IMR-90 (cell line): ENCODE measurements around the gene ERBB4. TPM values are rescaled to one million over a fixed set of nuclear protein-coding genes. Genes with fewer than 3 reads are reported as not detected.

ENCODE experiments used
- ATAC-seq: fragments of 200-7000 bp; cut with Tn5 transposase; 2 replicates; pipeline ENCODE4 v1.9.1; 2020; ENCODE audit warnings: low read depth, mild to moderate bottlenecking, moderate library complexity
- BruUV-seq: library from RNA; stranded (reverse); fragments of 400-500 nt; replicated peaks from 2 replicates; lab custom pipeline; 2021; lab: Mats Ljungman, UMichigan
- CTCF ChIA-PET: fragments of 300-600 bp; formaldehyde crosslinking; extraction: SDS; loops from one replicate; lab custom pipeline; 2021; ENCODE audit warnings: antibody characterized with exemption; lab: Yijun Ruan, JAX
- POLR2A ChIA-PET: fragments of 300-600 bp; sonication (Branson Sonifier 250); formaldehyde crosslinking; loops from one replicate; lab custom pipeline; 2022; ENCODE audit warnings: antibody characterized with exemption; ENCODE audit not compliant: unreplicated experiment; lab: Charles Lee
- DNase-seq: peaks from one replicate; pipeline ENCODE4 v3.0.0; 2013
- H2AFZ ChIP-seq: replicated peaks from 2 replicates; pipeline ENCODE3; 2013; ENCODE audit warnings: low read length, mild to moderate bottlenecking; ENCODE audit not compliant: poor library complexity
- H2AK5ac ChIP-seq: 2 replicates; pipeline ENCODE4 v1.6.1; 2013; ENCODE audit warnings: low read depth, low read length, inconsistent platforms
- H2AK9ac ChIP-seq: replicated peaks from 2 replicates; pipeline ENCODE3; 2013; ENCODE audit warnings: mild to moderate bottlenecking, low read depth, low read length, moderate library complexity; ENCODE audit not compliant: poor library complexity
- H2BK120ac ChIP-seq: 2 replicates; pipeline ENCODE4 v1.6.1; 2013; ENCODE audit warnings: low read depth, low read length, inconsistent platforms
- H2BK15ac ChIP-seq: 3 replicates; pipeline ENCODE4 v1.6.1; 2013; ENCODE audit warnings: low read depth, low read length, inconsistent platforms
- H2BK20ac ChIP-seq: 2 replicates; pipeline ENCODE4 v1.6.1; 2013; ENCODE audit warnings: low read depth, mild to moderate bottlenecking, inconsistent platforms, low read length, moderate library complexity
- H2BK5ac ChIP-seq: 2 replicates; pipeline ENCODE4 v1.6.1; 2013; ENCODE audit warnings: mild to moderate bottlenecking, low read depth, low read length, inconsistent platforms; ENCODE audit not compliant: poor library complexity, severe bottlenecking
- H3K14ac ChIP-seq: replicated peaks from 2 replicates; pipeline ENCODE4 v1.6.1; 2013; ENCODE audit warnings: low read depth, low read length, inconsistent platforms
- H3K18ac ChIP-seq: 2 replicates; pipeline ENCODE4 v1.6.1; 2013; ENCODE audit warnings: low read depth, low read length, control low read depth
- H3K23ac ChIP-seq: 2 replicates; pipeline ENCODE4 v1.6.1; 2013; ENCODE audit warnings: low read depth, low read length, inconsistent platforms
- H3K27ac ChIP-seq: 2 replicates; pipeline ENCODE4 v1.5.1; 2013; ENCODE audit warnings: mild to moderate bottlenecking, control low read depth, low read length; ENCODE audit not compliant: insufficient read depth
- H3K27me3 ChIP-seq: 2 replicates; pipeline ENCODE4 v1.6.1; 2013; ENCODE audit warnings: low read length; ENCODE audit not compliant: control insufficient read depth, insufficient read depth
- H3K36me3 ChIP-seq: 2 replicates; pipeline ENCODE4 v1.6.1; 2013; ENCODE audit warnings: low read length, mixed read lengths; ENCODE audit not compliant: control insufficient read depth, insufficient read depth
- H3K4ac ChIP-seq: 2 replicates; pipeline ENCODE4 v1.6.1; 2013; ENCODE audit warnings: low read depth, low read length, inconsistent platforms
- H3K4me1 ChIP-seq: 2 replicates; pipeline ENCODE4 v1.6.1; 2013; ENCODE audit warnings: low read length, mixed read lengths; ENCODE audit not compliant: control insufficient read depth, insufficient read depth
- H3K4me2 ChIP-seq: 2 replicates; pipeline ENCODE4 v1.6.1; 2013; ENCODE audit warnings: low read depth, mild to moderate bottlenecking, control low read depth, low read length, moderate library complexity
- H3K4me3 ChIP-seq: 2 replicates; pipeline ENCODE4 v1.5.1; 2013; ENCODE audit warnings: low read depth, mild to moderate bottlenecking, control low read depth, low read length, moderate library complexity; ENCODE audit not compliant: insufficient read depth
- H3K56ac ChIP-seq: 2 replicates; pipeline ENCODE4 v1.6.1; 2013; ENCODE audit warnings: low read length, inconsistent platforms; ENCODE audit not compliant: insufficient read depth; ENCODE audit errors: extremely low read depth
- H3K79me1 ChIP-seq, 2 experiments: 2 replicates each; pipeline ENCODE4 v1.6.1; 2013; ENCODE audit warnings: low read length in 2 of 2, inconsistent platforms in 1 of 2, low read depth in 1 of 2
- H3K9ac ChIP-seq: 2 replicates; pipeline ENCODE4 v1.6.1; 2013; ENCODE audit warnings: low read depth, low read length, control low read depth
- H3K9me1 ChIP-seq: 2 replicates; pipeline ENCODE4 v1.6.1; 2013; ENCODE audit warnings: low read length, inconsistent platforms; ENCODE audit not compliant: insufficient read depth
- H3K9me3 ChIP-seq: 2 replicates; pipeline ENCODE4 v1.6.1; 2013; ENCODE audit warnings: low read length; ENCODE audit not compliant: control insufficient read depth, insufficient read depth
- H4K20me1 ChIP-seq: 2 replicates; pipeline ENCODE4 v1.6.1; 2013; ENCODE audit warnings: low read length, inconsistent platforms; ENCODE audit not compliant: insufficient read depth
- H4K5ac ChIP-seq: 2 replicates; pipeline ENCODE4 v1.6.1; 2013; ENCODE audit warnings: mild to moderate bottlenecking, low read depth, low read length, control low read depth
- H4K8ac ChIP-seq, 2 experiments: 2 replicates each; pipeline ENCODE4 v1.6.1; 2013; ENCODE audit warnings: low read depth in 2 of 2, low read length in 2 of 2, control low read depth in 1 of 2, inconsistent platforms in 1 of 2
- H4K91ac ChIP-seq: 2 replicates; pipeline ENCODE4 v1.6.1; 2013; ENCODE audit warnings: low read depth, low read length, inconsistent platforms; ENCODE audit not compliant: insufficient read depth
- CEBPB ChIP-seq: IDR thresholded peaks from 2 replicates; pipeline ENCODE4 v1.6.1; 2012; ENCODE audit warnings: low read depth, low read length, improper control_type of control experiment
- RCOR1 ChIP-seq: IDR thresholded peaks from 2 replicates; pipeline ENCODE4 v1.6.1; 2012; ENCODE audit warnings: mild to moderate bottlenecking, low read length, improper control_type of control experiment; ENCODE audit not compliant: insufficient replicate concordance
- SMC3 ChIP-seq: fragments of 150-350 bp; IDR thresholded peaks from 2 replicates; pipeline ENCODE4 v1.6.1; 2016; ENCODE audit warnings: low read depth, mild to moderate bottlenecking, antibody characterized with exemption, low read length, moderate library complexity
- WGBS, 2 experiments: methylation state at CpG; one replicate each; pipeline versions ENCODE4 v1.1.5 to v1.1.7; 2013; ENCODE audit warnings: missing lambda C conversion rate in 2 of 2; ENCODE audit not compliant: insufficient read length in 1 of 2; ENCODE audit errors: extremely low coverage in 2 of 2; 5-methylcytosine and 5-hydroxymethylcytosine counted together
- dilution Hi-C: fragments of 300-500 bp; cut with HindIII; formaldehyde crosslinking; loops from one replicate; pipeline ENCODE4 v1.14.3; 2018; ENCODE audit warnings: low sequenced_read_pairs; ENCODE audit not compliant: unreplicated experiment
- in situ Hi-C: fragments of 300-500 bp; cut with MboI; formaldehyde crosslinking; loops from 3 replicates; pipeline ENCODE4 v1.14.3; 2019; ENCODE audit warnings: low sequenced_read_pairs, inconsistent platforms, mixed read lengths
- intact Hi-C: fragments of 100-400 bp; cut with micrococcal nuclease; formaldehyde crosslinking; loops from 2 replicates; pipeline ENCODE4 v1.10.0; 2022
- polyA plus RNA-seq, 3 experiments: library from polyadenylated mRNA; depleted of rRNA; stranded (reverse); fragments of >200 nt; gene quantifications; 2 replicates each; pipeline ENCODE4 v1.2.3, GENCODE V29; 2012; ENCODE audit warnings: low replicate concordance in 1 of 3
- total RNA-seq: library from RNA; depleted of rRNA; stranded (reverse); fragments of >200 nt; gene quantifications from 2 replicates; pipeline ENCODE4 v1.2.3, GENCODE V29; 2012

Gene ERBB4
- total and polyA plus RNA-seq, 2 of the 4 experiments (the other 2 are of a cell fraction): not detected

DNA sequence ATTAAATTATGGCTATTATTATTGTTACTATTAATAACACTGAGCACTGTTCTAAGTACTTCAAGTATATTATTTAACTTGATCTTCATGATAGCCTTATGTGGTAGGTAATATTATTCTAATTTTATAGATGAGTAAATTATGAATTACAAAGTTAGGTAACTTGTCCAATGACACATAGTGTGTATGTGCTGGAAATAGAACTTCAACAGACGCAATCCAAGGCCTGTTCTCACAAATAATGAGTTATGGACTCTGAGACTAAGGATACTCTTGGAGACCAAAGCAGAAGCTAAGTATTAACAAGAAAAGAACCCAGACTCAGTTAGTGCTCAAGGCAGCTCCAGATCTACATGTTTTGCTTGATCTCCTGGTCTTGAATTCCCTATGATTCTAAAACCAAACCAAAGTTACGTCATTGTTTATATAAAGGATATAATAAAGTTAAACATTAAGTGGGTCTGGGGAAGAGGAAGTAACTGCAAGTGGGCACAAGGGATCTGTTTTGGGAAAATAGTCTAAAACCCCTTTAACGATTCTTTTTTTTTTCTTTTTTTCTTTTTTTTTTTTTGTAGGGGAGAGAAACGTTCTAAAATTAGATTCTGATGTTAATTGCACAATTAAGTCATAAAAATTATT lies 211.3 kb downstream of the ERBB4 start:
- Histone ChIP-seq H4K20me1 (no peaks in the 10 kb centered on the region), H2AFZ (no peak overlapping the region), H3K4me3 (no peak overlapping the region), H2BK5ac (no peak overlapping the region), H3K9me1 (no peaks in the 10 kb centered on the region), H3K27ac (no peak overlapping the region), H2BK15ac (no peak overlapping the region), H4K8ac (no peak overlapping the region), H3K79me1 (no peaks in the 10 kb centered on the region), H2AK9ac (no peak overlapping the region), H3K9me3 (no peaks in the 10 kb centered on the region), H3K9ac (no peak overlapping the region), H3K4ac (no peak overlapping the region), H3K36me3 (no peaks in the 10 kb centered on the region), H3K23ac (no peak overlapping the region), H3K14ac (no peak overlapping the region), H2BK20ac (no peak overlapping the region), H3K4me1 (no peaks in the 10 kb centered on the region), H3K27me3 (no peaks in the 10 kb centered on the region), H2BK120ac (no peak overlapping the region), H4K91ac (no peak overlapping the region), H4K5ac (no peak overlapping the region), H3K56ac (no peak overlapping the region), H2AK5ac (no peak overlapping the region), H3K18ac (no peak overlapping the region), H3K4me2 (no peak overlapping the region)
- BruUV-seq: no TSS peak
- TF ChIP-seq RCOR1 (no peak), CEBPB (no peak), SMC3 (no peak)
- CTCF ChIA-PET: no interaction called here
- POLR2A ChIA-PET: no interaction called here
- intact Hi-C loops: no loop called here
- dilution Hi-C loops: no loop called here
- ATAC-seq: no peak
- WGBS, 2 experiments: no CpG with 5 or more reads among the region's 4 CpGs
- in situ Hi-C loops: no loop called here
- no peak for DNase-seq
